OCI-LY1 (cell line): ENCODE results near the gene MACROH2A2.
"Not testable (repeated sequence)": the region's sequence is repeated elsewhere in the genome, so short reads cannot be mapped to it uniquely, and the experiment has no call there.

Experiments
- CTCF ChIP-seq: fragments of 200-600 bp; sonication (generic), shearing (Covaris generic); IDR thresholded peaks from 2 replicates; pipeline ENCODE4 v1.5.1; 2017; ENCODE audit warnings: mild to moderate bottlenecking, antibody characterized with exemption, low read length, moderate library complexity, mixed read lengths
- EZH2 ChIP-seq: fragments of 200-600 bp; sonication (generic), shearing (Covaris generic); IDR thresholded peaks from 2 replicates; pipeline ENCODE4 v1.8.0; 2017; ENCODE audit warnings: borderline replicate concordance, mixed run types, mild to moderate bottlenecking, antibody characterized with exemption, low read length, moderate library complexity, mixed read lengths

GRCh38 chr10:70080789-70081188 is 28.1 kb downstream of the MACROH2A2 start:
- not testable (repeated sequence) for TF ChIP-seq CTCF, EZH2
